ENCODE results near the gene PPFIBP1. TPM values are rescaled to one million over a fixed set of nuclear protein-coding genes. Genes with fewer than 3 reads are reported as not detected.

The PPFIBP1 gene
- total and polyA plus RNA-seq, 9 of the 15 experiments (the other 6 are each of a cell fraction or from before 2014, with no cell fraction given): 0.46 to 3.5 (median 1.8) TPM

DNA sequence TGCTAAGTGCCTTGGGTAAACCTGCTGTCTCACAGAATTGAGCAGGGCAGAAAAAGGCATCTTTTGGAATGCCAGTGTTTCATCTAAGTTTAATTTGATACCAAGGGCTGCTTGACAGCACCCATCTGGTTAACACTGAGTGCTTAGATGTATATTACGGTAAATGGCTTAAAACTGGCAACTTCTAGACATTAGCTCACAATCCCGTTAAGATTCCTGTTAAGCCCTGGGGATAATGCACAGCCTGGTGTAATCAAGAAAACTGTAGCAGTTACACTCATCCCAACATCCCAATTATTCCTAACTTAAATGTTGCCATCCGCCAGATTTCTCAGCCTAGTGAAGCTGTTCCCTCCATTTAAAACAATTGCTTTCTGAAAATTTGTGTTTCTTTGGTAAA is 29.9 kb downstream of the PPFIBP1 start:
- DNase-seq (ENCODE audit: extremely low read depth in 1 of 4, low spot score in 3 of 4): no peak
- in situ Hi-C loops (cut with MboI) (no loop called here), intact Hi-C loops (cut with micrococcal nuclease) (no loop called here)
- no peaks in the 10 kb centered on the region for H3K9me1 ChIP-seq (ENCODE audit: control insufficient read depth, insufficient read depth, low read length)
- no TSS peak for BruUV-seq (replicated peaks)
- 14% methylated on average over 3 of the region's 3 CpGs for WGBS (ENCODE audit: insufficient coverage, low coverage, missing lambda C conversion rate)
- ChIA-PET POLR2A (no interaction called here), CTCF (ENCODE audit: low intra/inter-chr PET ratio) (no interaction called here)
- no peak overlapping the region for H3K9ac ChIP-seq (ENCODE audit: insufficient read depth in 1 of 2, low read depth in 2 of 2, low read length in 2 of 2)
- H3K4me2 ChIP-seq (ENCODE audit: insufficient read depth, low read length): no peak overlapping the region
- no peaks in the 10 kb centered on the region for H3K9me3 ChIP-seq (replicated peaks; ENCODE audit: control insufficient read depth, insufficient read depth, low read depth, low read length)
- peaks cover 15 to 24% of the 10 kb centered on the region in 2 experiments for H3K27me3 ChIP-seq (ENCODE audit: control insufficient read depth in 2 of 2, insufficient read depth in 2 of 2, low read length in 2 of 2)
- no peak for ATAC-seq
- no peaks in the 10 kb centered on the region for H3K79me2 ChIP-seq (ENCODE audit: control insufficient read depth, insufficient read depth, low read length)
- H3K36me3 ChIP-seq (ENCODE audit: control insufficient read depth, insufficient read depth, low read length): no peaks in the 10 kb centered on the region
- no peaks in the 10 kb centered on the region for H4K20me1 ChIP-seq (replicated peaks; ENCODE audit: control insufficient read depth, insufficient read depth, low read length)
- H3K4me1 ChIP-seq (replicated peaks in 1 of 2; ENCODE audit: control insufficient read depth in 2 of 2, insufficient read depth in 2 of 2, low read length in 2 of 2): peaks cover 0 to 13% of the 10 kb centered on the region in 2 experiments; a peak in 4 of 5 replicates
- H3K27ac ChIP-seq (ENCODE audit: extremely low read depth, low read depth, low read length): no peak overlapping the region
- no peak overlapping the region for H2AFZ ChIP-seq (ENCODE audit: low read depth, low read length)
- FAIRE-seq: no peak
- H3K4me3 ChIP-seq: no peak overlapping the region
- TF ChIP-seq RBFOX2 (IDR thresholded peaks at IDR 0.05; ENCODE audit: low read depth, low read length): no peak
- no peak for TF ChIP-seq COPS2 (conservative IDR thresholded peaks at IDR 0.05)
- TF ChIP-seq, protein P1, sequence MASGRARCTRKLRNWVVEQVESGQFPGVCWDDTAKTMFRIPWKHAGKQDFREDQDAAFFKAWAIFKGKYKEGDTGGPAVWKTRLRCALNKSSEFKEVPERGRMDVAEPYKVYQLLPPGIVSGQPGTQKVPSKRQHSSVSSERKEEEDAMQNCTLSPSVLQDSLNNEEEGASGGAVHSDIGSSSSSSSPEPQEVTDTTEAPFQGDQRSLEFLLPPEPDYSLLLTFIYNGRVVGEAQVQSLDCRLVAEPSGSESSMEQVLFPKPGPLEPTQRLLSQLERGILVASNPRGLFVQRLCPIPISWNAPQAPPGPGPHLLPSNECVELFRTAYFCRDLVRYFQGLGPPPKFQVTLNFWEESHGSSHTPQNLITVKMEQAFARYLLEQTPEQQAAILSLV (tag; IDR thresholded peaks at IDR 0.05): no peak
- TF ChIP-seq, protein P2, sequence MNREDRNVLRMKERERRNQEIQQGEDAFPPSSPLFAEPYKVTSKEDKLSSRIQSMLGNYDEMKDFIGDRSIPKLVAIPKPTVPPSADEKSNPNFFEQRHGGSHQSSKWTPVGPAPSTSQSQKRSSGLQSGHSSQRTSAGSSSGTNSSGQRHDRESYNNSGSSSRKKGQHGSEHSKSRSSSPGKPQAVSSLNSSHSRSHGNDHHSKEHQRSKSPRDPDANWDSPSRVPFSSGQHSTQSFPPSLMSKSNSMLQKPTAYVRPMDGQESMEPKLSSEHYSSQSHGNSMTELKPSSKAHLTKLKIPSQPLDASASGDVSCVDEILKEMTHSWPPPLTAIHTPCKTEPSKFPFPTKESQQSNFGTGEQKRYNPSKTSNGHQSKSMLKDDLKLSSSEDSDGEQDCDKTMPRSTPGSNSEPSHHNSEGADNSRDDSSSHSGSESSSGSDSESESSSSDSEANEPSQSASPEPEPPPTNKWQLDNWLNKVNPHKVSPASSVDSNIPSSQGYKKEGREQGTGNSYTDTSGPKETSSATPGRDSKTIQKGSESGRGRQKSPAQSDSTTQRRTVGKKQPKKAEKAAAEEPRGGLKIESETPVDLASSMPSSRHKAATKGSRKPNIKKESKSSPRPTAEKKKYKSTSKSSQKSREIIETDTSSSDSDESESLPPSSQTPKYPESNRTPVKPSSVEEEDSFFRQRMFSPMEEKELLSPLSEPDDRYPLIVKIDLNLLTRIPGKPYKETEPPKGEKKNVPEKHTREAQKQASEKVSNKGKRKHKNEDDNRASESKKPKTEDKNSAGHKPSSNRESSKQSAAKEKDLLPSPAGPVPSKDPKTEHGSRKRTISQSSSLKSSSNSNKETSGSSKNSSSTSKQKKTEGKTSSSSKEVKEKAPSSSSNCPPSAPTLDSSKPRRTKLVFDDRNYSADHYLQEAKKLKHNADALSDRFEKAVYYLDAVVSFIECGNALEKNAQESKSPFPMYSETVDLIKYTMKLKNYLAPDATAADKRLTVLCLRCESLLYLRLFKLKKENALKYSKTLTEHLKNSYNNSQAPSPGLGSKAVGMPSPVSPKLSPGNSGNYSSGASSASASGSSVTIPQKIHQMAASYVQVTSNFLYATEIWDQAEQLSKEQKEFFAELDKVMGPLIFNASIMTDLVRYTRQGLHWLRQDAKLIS (CRISPR knock-in tag; IDR thresholded peaks at IDR 0.05): no peak
- no peak for TF ChIP-seq CBFA2T3 (IDR thresholded peaks at IDR 0.05)
- TF ChIP-seq, protein P3, sequence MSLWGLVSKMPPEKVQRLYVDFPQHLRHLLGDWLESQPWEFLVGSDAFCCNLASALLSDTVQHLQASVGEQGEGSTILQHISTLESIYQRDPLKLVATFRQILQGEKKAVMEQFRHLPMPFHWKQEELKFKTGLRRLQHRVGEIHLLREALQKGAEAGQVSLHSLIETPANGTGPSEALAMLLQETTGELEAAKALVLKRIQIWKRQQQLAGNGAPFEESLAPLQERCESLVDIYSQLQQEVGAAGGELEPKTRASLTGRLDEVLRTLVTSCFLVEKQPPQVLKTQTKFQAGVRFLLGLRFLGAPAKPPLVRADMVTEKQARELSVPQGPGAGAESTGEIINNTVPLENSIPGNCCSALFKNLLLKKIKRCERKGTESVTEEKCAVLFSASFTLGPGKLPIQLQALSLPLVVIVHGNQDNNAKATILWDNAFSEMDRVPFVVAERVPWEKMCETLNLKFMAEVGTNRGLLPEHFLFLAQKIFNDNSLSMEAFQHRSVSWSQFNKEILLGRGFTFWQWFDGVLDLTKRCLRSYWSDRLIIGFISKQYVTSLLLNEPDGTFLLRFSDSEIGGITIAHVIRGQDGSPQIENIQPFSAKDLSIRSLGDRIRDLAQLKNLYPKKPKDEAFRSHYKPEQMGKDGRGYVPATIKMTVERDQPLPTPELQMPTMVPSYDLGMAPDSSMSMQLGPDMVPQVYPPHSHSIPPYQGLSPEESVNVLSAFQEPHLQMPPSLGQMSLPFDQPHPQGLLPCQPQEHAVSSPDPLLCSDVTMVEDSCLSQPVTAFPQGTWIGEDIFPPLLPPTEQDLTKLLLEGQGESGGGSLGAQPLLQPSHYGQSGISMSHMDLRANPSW (CRISPR knock-in tag; IDR thresholded peaks at IDR 0.05): no peak
- TF ChIP-seq, protein P4, sequence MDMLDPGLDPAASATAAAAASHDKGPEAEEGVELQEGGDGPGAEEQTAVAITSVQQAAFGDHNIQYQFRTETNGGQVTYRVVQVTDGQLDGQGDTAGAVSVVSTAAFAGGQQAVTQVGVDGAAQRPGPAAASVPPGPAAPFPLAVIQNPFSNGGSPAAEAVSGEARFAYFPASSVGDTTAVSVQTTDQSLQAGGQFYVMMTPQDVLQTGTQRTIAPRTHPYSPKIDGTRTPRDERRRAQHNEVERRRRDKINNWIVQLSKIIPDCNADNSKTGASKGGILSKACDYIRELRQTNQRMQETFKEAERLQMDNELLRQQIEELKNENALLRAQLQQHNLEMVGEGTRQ (CRISPR knock-in tag; IDR thresholded peaks at IDR 0.05): no peak
- TF ChIP-seq, protein P5, sequence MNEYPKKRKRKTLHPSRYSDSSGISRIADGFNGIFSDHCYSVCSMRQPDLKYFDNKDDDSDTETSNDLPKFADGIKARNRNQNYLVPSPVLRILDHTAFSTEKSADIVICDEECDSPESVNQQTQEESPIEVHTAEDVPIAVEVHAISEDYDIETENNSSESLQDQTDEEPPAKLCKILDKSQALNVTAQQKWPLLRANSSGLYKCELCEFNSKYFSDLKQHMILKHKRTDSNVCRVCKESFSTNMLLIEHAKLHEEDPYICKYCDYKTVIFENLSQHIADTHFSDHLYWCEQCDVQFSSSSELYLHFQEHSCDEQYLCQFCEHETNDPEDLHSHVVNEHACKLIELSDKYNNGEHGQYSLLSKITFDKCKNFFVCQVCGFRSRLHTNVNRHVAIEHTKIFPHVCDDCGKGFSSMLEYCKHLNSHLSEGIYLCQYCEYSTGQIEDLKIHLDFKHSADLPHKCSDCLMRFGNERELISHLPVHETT (CRISPR knock-in tag; conservative IDR thresholded peaks at IDR 0.05 in 1 of 2, IDR thresholded peaks at IDR 0.05 in 1 of 2): no peak

Measured in K562 (cell line).